KMS-11 (cell line): ENCODE measurements around the gene DACT2.

Experiments used
- H2AFZ ChIP-seq: fragments of 200-600 bp; sonication (generic); 2 replicates; pipeline ENCODE4 v1.6.1; 2016; ENCODE audit warnings: antibody characterized with exemption, mixed run types, low read depth
- H3K27ac ChIP-seq: fragments of 200-600 bp; sonication (generic); 2 replicates; pipeline ENCODE4 v1.6.1; 2016; ENCODE audit warnings: mild to moderate bottlenecking, mixed run types
- H3K27me3 ChIP-seq: fragments of 200-600 bp; sonication (generic); 2 replicates; pipeline ENCODE4 v1.6.1; 2017; ENCODE audit warnings: mild to moderate bottlenecking, low read depth, mixed run types, moderate library complexity; ENCODE audit not compliant: insufficient read depth
- H3K36me3 ChIP-seq: fragments of 200-600 bp; sonication (generic); 2 replicates; pipeline ENCODE4 v1.6.1; 2017; ENCODE audit warnings: mild to moderate bottlenecking, mixed run types; ENCODE audit not compliant: insufficient read depth
- H3K4me1 ChIP-seq: fragments of 200-600 bp; sonication (generic); 2 replicates; pipeline ENCODE4 v1.6.1; 2016; ENCODE audit warnings: mild to moderate bottlenecking, low read depth, mixed run types; ENCODE audit not compliant: poor library complexity, severe bottlenecking
- H3K4me2 ChIP-seq: fragments of 200-600 bp; sonication (generic); 2 replicates; pipeline ENCODE4 v1.7.0; 2016; ENCODE audit warnings: mild to moderate bottlenecking, mixed run types
- H3K4me3 ChIP-seq: fragments of 200-600 bp; sonication (generic); IDR thresholded peaks from 2 replicates; pipeline ENCODE4 v1.6.1; 2017; ENCODE audit warnings: low read depth, low read length, mixed read lengths; ENCODE audit not compliant: insufficient read depth
- H3K79me2 ChIP-seq: fragments of 200-600 bp; sonication (generic); 2 replicates; pipeline ENCODE4 v1.6.1; 2016; ENCODE audit warnings: low read depth, mixed run types; ENCODE audit not compliant: insufficient read depth
- H3K9ac ChIP-seq: fragments of 200-600 bp; sonication (generic); 2 replicates; pipeline ENCODE4 v1.6.1; 2016; ENCODE audit warnings: mild to moderate bottlenecking, mixed run types
- H4K20me1 ChIP-seq: fragments of 200-600 bp; sonication (generic); 2 replicates; pipeline ENCODE4 v1.6.1; 2016; ENCODE audit warnings: mild to moderate bottlenecking, mixed run types; ENCODE audit not compliant: insufficient read depth
- CTCF ChIP-seq: fragments of 200-600 bp; sonication (generic); conservative IDR thresholded peaks from 2 replicates; pipeline ENCODE4 v1.6.1; 2017; ENCODE audit warnings: low read depth, mild to moderate bottlenecking, antibody characterized with exemption, low read length, moderate library complexity, mixed read lengths

The DACT2 gene

DNA sequence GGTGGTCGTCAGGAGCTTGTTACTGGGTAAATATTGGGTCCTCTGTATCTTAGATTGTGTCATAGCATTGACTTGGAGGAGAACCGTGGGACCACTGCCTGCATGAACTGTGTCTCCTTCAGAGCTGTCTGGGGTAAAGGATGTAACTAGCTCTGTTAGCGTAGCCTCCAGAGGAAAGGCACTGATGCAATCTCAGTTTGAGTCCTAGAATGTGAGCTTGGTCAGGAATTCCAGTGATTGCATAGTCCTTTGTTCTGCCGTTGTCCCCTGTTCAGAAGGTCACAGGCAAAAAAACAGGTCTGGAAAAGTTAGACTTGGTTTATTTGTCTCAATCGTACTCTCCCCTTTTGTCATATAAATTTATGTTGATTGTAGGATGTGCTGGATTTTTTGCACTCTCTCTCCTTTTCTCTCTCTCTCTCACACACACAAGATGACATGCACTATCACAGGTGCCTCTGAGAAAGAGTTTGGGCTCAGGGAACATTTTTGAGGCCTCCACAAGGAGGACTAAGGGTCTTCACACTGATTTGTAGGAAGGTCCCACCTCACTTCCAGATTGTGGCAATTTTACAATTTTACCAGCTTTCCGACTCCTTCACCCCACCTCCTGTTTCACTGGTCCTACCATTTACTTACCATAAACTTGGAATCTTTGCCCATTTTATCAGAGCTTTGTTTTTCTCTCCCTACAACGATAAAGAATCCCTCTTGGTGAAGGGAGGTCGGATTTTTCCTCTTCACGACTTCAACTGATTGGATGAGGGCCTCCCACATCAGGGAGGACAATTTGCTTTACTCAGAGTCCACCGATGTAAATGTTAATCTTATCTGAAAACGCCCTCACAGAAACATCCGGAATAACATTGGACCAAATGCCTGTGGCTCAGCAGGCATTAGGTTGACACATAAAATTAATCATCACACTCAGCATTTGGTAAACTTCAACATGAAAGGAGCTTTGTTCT, 7.0 kb upstream of the DACT2 start:
- Histone ChIP-seq H4K20me1 (no peaks in the 10 kb centered on the region), H3K9ac (no peak overlapping the region), H3K27ac (no peak overlapping the region), H3K4me3 (no peak overlapping the region), H3K79me2 (no peaks in the 10 kb centered on the region), H3K4me1 (no peaks in the 10 kb centered on the region), H2AFZ (no peak overlapping the region), H3K36me3 (no peaks in the 10 kb centered on the region), H3K4me2 (no peak overlapping the region), H3K27me3 (no peaks in the 10 kb centered on the region)
- no peak for TF ChIP-seq CTCF

DNA sequence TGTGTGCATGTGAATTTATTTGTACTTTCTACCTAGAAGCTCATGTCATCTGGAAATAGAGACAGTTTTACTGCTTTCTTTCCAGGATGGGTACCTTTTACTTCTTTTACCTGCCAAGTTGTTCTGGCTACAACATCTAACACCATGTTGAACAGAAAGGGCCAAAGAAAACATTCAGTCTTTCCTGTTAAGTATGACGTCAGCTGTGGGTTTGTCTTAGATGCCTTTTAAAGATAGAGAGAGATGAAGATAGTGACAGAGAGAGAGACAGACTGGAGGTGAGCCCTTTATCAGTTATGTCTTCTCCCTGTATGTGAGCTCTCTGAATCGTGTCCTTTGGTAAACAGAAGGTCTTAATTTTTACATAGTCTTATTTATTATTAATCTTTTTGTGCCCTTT, 3.4 kb upstream of the DACT2 start:
- Histone ChIP-seq H3K4me1 (no peaks in the 10 kb centered on the region), H2AFZ (no peak overlapping the region), H3K27me3 (no peaks in the 10 kb centered on the region), H4K20me1 (no peaks in the 10 kb centered on the region), H3K36me3 (no peaks in the 10 kb centered on the region), H3K79me2 (no peaks in the 10 kb centered on the region), H3K4me2 (no peak overlapping the region), H3K9ac (no peak overlapping the region), H3K27ac (no peak overlapping the region), H3K4me3 (no peak overlapping the region)
- TF ChIP-seq CTCF, result no peak

GRCh38 chr6:168320634-168321033, 1.1 kb upstream of the DACT2 start:
- TF ChIP-seq CTCF, result no peak
- H3K4me2 ChIP-seq, result no peak overlapping the region
- no peaks in the 10 kb centered on the region for H3K79me2 ChIP-seq
- no peaks in the 10 kb centered on the region for H3K36me3 ChIP-seq
- no peaks in the 10 kb centered on the region for H3K4me1 ChIP-seq
- H3K27me3 ChIP-seq, result no peaks in the 10 kb centered on the region
- H2AFZ ChIP-seq, result no peak overlapping the region
- H4K20me1 ChIP-seq, result no peaks in the 10 kb centered on the region
- no peak overlapping the region for H3K4me3 ChIP-seq
- H3K27ac ChIP-seq, result no peak overlapping the region
- no peak overlapping the region for H3K9ac ChIP-seq

GRCh38 chr6:168318579-168319278, 848 bp downstream of the DACT2 start:
- H3K4me1 ChIP-seq, result no peaks in the 10 kb centered on the region
- no peaks in the 10 kb centered on the region for H3K27me3 ChIP-seq
- H3K36me3 ChIP-seq, result no peaks in the 10 kb centered on the region
- H3K79me2 ChIP-seq, result no peaks in the 10 kb centered on the region
- H3K9ac ChIP-seq, result no peak overlapping the region
- no peak for TF ChIP-seq CTCF
- H3K27ac ChIP-seq, result no peak overlapping the region
- H3K4me3 ChIP-seq, result no peak overlapping the region
- H4K20me1 ChIP-seq, result no peaks in the 10 kb centered on the region
- H2AFZ ChIP-seq, result no peak overlapping the region
- H3K4me2 ChIP-seq, result no peak overlapping the region
